T47D (cell line): ENCODE data around the gene KCNMA1.

Source experiments
- DNase-seq, 2 experiments: peaks; one replicate each; pipeline versions ENCODE4 v3.0.0 to v3.0.0-alpha.2; 2011 to 2012; ENCODE audit warnings: low read depth in 1 of 2, low spot score in 1 of 2
- JUND ChIP-seq: IDR thresholded peaks from 2 replicates; pipeline ENCODE4 v1.6.1; 2012; ENCODE audit warnings: low read depth
- in situ Hi-C: cut with HindIII; loops from 2 replicates; pipeline ENCODE4 v1.10.0; 2016; ENCODE audit warnings: low sequenced_read_pairs, low pct_unique_long_range_greater_than_20kb

KCNMA1 gene

DNA sequence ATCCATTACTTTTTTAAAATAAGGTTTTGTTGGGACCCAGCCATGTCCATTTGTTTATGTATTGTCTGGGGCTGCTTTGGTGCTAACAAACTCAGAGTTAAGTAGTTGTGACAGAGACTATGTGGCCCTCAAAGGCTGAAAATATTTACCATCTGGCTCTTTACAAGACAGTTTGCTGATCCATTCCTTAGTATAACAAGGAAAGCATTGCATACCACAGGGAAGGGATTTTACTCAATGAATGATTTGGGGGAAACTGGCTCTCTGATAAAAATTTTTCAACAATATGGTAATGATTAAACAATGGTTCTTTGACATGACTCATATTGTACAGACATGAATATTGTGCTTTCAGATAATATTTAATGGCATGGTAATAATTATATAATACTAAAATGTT, 738.1 kb downstream of the KCNMA1 start:
- TF ChIP-seq JUND, result no peak
- no peak for DNase-seq
- in situ Hi-C loops, result no loop called here

- no peak for DNase-seq
- in situ Hi-C loops, result no loop called here
- TF ChIP-seq JUND, result no peak
These were observed 744.7 kb downstream of the KCNMA1 start for GRCh38 chr10:76892766-76893479.

GRCh38 chr10:76887223-76888010, 750.2 kb downstream of the KCNMA1 start:
- DNase-seq, result peak in 1 of 2 experiments; percentile 14
- in situ Hi-C loops, result no loop called here
- no peak for TF ChIP-seq JUND

DNA sequence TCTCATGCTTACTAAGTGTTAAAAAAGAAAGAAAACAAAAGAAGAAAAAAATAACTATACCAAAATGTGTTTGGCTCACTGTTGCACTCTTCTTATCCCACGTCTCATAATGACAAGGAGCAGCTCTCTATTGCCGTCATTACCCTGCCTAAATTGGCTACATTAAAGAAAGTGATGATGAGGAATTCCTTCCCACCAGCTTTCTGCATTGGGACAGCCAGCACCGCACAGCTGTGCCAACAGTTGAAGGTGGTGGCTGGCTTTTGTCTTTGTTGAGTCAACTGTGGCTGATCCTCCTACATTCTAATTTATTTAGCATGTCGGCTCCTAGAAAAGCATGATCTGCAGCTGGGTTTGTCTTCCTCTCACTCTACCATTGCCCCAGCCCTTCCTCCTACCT, 751.8 kb downstream of the KCNMA1 start:
- in situ Hi-C loops, result no loop called here
- TF ChIP-seq JUND, result no peak
- DNase-seq, result no peak

DNA sequence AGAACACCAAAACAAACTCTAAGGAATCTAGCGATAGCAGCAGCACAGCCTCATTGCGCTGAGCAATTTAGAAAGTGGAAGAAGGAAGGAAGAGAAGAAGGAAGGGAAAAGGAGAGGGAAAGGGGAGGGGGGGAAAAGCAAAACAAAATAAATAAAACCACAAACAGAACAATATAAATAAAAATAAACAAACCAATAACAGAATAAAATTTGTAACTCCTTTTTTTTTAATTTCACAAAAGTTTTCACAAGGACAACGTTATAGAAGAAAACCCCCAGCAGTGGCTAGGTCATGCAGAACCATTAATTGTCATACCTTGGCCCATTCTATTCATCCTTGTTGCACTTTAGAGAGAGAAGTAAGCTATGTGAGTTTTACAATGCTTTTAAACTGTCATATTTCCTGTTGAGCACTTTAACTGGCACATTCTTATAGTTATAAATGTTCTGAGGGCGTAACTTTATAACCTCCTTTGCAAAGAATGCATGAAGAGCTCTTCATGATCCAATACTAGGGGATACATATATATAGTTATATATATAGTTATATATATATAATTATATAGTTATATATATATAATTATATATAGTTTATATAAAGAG, 752.8 kb downstream of the KCNMA1 start:
- no peak for TF ChIP-seq JUND
- no peak for DNase-seq
- in situ Hi-C loops, result no loop called here

DNA sequence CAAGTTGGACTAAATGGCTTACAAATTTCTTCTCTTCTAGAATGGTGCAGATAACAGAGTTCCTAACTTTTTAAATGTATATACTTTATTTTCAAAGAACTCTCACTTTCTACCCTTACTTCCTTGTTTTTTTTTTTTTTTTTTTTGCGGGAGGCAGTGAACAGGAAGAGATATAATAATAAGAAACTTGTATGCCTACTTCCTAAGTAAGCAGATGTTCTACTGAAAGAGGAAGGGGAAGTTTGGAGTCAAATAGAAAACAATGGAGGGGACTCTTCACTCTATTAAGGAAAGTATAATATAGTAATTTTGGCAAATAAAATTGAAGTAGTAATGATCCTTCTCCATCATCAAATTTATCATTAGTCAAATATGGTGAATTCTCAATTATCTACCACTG, 754.0 kb downstream of the KCNMA1 start:
- no peak for TF ChIP-seq JUND

GRCh38 chr10:76882796-76883195, 754.8 kb downstream of the KCNMA1 start:
- in situ Hi-C loops, result no loop called here
- no peak for TF ChIP-seq JUND
- no peak for DNase-seq

More for the DNA sequence above, 754.0 kb downstream of the KCNMA1 start:
- in situ Hi-C loops, result no loop called here
- no peak for DNase-seq

DNA sequence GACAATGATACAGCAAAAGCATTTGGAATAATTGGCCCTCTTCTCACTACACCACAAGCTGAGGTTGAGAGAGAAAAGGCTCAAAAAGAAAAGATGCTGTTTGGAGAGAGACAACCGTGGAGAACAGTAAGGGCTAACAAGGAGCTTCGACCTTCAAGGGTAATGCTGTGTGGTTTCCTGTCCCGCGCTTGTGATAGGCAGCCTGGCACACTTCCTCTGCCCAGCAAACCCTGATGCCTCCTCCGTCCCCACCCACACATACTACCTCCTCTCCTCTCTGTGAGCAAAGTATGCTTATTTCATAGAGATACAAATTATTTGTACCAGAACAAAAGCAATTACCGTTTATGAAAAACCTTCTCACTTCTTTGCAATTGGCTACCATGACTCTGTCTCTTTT, 755.4 kb downstream of the KCNMA1 start:
- no peak for TF ChIP-seq JUND
- in situ Hi-C loops, result no loop called here
- no peak for DNase-seq

GRCh38 chr10:76881477-76882220, 756.0 kb downstream of the KCNMA1 start:
- no peak for DNase-seq
- in situ Hi-C loops, result no loop called here
- TF ChIP-seq JUND, result no peak

DNA sequence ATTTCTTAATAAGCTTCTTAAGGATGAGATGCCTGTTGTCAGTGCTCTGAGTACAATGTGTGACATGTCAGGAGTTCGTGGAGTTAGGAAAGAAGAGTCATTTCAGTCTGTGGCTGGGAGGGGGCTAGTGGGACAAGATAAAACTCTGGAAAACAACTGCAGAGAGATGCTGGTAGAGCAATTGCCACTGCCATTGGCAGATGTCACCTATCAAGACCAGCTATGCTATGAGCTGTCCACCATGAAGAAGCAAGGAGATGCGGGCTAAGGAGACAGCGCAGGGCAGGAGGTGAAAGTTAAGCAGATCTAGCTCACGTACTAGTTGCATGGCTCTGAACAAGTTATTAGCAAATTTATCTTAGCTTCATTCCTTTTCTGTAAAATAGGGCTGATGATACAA, 756.7 kb downstream of the KCNMA1 start:
- in situ Hi-C loops, result no loop called here
- no peak for TF ChIP-seq JUND
- no peak for DNase-seq

GRCh38 chr10:76879116-76879913, 758.3 kb downstream of the KCNMA1 start:
- no peak for TF ChIP-seq JUND
- in situ Hi-C loops, result no loop called here

DNA sequence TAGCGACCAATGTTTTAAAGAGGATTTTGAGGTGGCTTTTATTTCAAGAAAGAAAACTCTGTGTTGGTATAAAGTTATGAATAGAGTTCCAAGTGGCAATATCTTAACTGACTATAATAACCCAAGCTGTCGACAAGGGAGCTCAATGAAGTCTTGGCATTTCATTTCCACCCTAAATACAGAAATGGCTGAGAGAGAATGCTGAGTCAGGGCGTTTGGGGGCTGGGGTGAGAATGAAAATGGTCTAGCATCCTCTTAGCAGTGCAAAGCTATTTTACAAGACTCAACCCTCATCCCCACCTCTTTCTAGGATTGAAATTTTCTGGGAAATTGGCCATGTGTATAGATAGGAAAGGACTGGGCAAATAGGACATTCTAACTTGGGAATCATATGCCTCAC, 759.1 kb downstream of the KCNMA1 start:
- in situ Hi-C loops, result no loop called here
- DNase-seq, result no peak
- TF ChIP-seq JUND, result no peak

More at GRCh38 chr10:76879116-76879913, 758.3 kb downstream of the KCNMA1 start:
- no peak for DNase-seq
